GM18909 (cell line): ENCODE results near the gene LRRIQ4.

Source experiments
- ATAC-seq: cut with Tn5 transposase; IDR thresholded peaks from one replicate; pipeline ENCODE4 v1.9.1; 2021; ENCODE audit warnings: mild to moderate bottlenecking; ENCODE audit not compliant: unreplicated experiment, poor library complexity

The LRRIQ4 gene

DNA sequence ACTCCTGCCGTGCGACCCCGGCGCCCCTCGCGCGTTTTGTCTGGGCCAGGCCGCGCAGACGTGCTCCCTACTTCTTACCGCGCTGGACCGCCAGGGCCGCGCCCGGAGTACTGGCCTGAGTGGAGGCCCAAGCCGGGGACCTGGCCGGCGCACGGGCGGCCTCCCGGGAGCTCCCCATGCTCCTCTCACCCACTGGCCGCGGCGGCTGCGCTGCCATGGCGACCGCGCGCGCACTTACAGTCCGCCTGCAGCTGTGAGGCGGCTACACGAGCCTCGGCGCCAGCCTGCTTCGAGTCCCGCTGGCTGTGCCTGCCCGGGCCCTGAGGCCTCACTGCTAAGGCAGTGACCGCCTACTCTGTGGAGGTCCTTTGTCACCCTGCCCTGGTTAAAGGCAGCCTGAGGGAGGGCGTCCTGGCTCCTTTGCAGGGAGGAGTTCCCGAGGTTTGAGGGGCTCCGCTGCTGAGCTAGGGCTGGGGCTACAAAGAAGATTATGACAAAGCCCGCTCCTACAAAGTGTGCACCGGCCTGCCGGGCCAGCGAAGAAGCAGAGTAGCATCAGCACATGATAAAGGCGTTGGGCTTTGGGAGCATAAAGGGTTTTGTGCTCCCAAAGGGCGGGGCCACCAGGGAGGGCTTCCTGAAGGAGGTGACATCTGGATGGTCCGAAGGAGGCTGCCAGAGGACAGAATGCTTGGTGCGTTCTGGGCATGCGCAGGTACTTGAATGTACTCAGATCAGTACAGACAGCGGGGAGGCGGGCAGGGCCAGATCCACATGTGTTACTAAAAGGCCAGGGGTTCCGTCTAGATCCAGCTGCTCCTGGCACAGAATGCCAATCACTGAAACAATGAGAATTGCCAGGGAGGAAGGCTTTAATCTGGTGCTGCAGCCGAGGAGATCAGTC lies at the start of gene LRRIQ4, which contains the start of gene LRRC34:
LRRIQ4 (plus strand) TSS at position 539 of the 904 bp plus-strand sequence. CDS start 9,052 bp downstream, outside the sequence.
LRRC34 (minus strand) TSS at position 573 of the 904 bp plus-strand sequence; CDS start at position 217, 356 bp downstream.
- ATAC-seq = peak; percentile 68

DNA sequence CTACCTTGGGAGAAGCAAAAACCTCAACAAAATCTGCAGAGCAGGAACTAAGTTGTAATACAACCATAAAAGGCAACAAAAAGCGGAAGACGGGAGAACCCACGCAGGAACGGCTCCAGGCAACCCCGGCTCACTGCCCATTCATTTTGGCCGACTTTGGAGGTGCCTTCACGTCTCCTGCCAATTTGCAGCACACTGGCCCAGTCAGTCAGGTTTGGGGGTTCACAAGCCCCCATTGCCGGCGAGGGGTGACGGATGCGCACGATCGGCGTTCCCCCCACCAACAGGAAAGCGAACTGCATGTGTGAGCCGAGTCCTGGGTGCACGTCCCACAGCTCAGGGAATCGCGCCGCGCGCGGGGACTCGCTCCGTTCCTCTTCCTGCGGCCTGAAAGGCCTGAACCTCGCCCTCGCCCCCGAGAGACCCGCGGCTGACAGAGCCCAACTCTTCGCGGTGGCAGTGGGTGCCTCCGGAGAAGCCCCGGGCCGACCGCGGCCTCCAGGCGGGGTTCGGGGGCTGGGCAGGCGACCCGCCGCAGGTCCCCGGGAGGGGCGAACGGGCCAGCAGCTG lies 48.3 kb upstream of the LRRIQ4 start:
- peak; percentile 42 for ATAC-seq

DNA sequence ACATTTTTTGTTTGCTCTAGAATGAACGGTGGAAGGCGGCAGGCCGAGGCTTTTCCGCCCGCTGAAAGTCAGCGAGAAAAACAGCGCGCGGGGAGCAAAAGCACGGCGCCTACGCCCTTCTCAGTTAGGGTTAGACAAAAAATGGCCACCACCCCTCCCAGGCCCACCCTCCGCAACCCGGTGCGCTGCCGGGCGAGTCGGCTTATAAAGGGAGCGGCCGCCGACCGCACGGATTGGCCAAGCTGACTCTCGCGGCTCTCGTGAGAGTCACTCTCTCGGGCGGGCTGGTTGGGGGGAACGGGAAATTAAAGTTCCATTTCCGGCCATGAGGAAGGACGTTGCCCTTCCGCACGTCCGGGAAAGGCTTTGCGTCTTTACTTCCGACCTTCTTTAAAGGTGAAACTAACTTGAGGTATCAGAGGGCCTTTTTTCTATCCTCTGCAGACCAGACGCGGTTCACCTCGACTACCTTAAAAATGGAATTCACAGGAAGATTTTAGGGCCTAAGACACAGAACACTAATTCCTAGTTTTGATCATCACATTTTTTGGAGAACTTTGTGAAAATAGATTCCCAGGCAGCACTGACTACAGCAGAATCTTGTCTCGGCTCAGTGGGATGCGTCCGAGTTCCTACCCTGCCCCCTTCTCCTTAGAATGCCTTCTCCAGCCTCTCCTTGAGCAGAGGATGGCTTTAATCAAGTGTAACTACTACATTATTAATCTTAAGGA lies 47.6 kb upstream of the LRRIQ4 start, which contains the start of gene TERC:
TERC (minus strand) TSS at position 179 of the 731 bp plus-strand sequence.
- peak; percentile 85 for ATAC-seq

DNA sequence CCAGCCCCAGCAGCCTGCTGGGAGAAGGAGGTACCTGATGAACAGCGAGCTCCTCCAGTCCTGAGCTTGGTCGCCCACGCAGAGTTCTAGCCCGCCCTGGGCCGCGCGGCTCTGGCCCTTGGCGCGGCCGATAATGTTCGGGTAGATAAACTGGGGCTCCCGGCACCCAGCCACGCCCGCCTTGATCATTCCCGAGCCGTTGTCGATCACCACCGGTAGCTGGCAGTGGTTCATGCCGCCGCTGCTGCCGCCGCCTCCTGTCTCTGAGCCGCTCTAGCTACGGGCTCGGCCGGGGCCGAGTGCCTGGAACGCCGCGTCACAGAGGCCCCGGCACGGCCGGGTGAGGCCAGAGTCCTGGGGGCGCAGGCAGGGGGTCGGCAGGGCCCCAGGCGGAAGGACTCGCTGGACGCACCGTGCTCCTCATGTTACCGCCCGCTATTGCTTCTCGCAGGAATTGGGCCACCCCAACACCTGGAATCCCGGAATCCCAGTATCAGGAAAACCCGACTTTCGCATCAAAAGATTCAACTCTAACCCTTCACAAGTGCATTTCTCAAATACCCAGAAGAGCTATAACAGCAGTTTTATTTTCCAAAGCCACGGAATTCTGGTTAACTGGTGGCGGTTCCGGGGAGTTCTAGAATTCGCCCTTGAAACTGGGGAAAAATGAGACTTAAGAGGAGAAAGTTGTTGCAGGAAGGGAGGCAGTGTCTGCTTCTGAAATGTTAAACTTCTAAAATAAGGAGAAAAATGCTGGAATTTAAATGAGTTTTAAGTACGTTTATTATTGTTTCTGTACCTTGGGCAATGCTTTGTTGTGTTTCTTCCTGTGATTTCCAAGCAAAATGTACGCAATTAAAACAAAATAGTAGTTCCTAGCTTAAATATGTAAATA lies 43.1 kb upstream of the LRRIQ4 start, which contains the start of gene ACTRT3:
ACTRT3 (minus strand) TSS at position 275 of the 895 bp plus-strand sequence; CDS start at position 234, 41 bp downstream.
- peak; percentile 26 for ATAC-seq

DNA sequence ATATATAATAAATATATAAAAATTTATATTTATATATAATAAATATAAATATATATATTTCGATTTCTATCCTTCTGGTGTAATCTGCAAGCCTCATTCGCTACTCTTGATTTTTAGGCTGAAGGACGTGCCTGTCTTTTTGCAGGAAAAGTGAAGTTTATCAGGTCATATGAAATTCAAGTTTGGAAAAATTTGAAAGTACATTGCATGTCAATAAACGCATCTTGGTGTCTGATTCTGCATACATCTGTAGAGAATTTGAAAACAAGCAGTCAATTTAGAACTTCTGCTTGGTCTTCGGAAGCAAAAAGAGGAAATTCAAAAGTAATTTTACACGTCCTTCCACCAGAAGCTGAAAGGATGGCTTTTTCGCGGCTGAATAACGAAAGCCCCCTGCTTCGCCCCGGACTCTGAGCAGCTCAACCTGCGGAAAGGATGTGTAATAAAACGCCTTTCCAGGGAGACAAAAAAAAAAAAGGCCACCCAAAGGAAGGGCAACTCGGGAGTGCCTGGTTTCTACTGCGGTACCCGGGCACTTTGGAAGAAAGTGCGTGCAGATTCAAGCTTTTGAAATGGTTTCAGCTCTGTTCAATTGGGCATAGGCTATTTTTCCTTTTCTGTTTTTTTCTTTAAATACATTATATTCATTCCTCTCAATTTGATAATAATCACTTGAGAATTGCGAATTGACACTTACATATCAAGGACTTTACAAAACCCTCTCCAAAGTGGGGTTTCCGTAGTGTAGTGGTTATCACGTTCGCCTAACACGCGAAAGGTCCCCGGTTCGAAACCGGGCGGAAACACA lies 41.0 kb upstream of the LRRIQ4 start:
- peak; percentile 14 for ATAC-seq

DNA sequence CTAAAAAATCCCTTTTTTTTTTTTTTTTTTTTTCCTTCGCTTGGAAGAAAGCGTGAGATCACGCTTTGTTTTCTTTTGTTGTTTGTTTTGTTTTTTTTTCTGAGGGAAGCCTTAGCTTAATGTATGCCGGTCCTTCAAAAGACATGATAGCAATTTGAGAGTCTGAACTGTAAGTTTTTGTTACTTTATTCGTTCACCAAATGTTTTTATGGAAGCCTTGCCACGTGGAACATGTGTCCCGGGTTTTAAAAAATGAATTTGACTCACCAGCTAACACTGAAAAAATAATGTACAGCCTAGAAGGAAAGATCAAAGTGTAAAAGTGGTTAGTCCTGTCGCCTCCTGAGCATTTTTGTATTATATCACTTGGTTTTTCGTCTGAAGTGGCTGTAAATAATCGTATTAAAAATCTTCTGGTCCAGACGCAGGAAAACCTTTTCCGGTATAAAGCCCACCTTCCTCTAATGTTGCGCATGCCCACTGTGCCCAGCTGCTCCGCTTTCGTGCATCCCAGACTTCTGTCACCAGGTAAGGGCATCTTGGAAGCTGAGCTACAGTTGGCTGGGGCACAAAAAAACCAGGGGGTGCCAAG lies 40.3 kb upstream of the LRRIQ4 start:
- ATAC-seq = peak; percentile 18

DNA sequence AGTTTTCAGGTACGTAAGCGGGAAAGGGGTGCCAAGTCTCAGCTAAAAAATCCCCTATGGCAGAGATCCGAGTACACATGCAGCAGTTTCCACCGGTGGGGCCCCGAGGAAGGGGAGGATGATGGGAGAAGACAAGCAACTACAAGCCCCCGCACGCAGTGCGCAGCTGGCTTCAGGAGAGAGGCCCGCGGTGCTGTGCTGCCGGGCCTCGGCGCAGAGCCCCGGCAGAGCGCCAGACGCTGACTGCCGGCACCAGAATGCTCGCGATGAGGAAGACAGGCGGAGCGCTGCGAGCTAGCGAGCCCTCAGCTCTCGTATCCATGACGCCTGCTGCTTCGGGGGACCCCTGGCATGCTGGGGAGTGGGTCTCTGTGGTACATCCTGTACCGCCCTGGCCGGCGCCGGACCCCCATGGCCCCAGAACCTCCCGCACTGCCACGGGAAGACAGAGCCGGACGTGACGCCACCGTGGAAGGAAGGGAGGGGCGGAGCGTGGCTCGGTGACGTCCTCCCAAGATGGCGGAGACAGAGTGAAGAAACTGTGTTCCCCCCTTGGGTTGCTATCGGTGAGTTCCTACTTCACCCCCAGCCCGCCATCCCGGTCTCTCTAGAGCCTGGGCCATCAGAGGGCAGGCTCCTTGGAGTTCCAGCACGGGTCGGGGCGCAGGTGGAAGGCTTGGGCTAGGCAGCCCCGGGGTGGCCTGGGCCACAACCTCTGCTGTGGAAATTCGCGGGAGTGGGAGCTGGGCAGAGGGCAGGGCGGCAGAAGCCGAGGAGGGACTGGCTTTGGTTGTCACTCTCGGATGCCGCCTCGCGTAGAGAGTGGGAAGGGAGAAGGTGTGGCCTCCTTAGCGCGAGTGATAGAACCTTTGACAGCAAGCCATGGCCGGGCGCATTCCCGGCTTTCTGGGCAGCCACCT lies 39.5 kb upstream of the LRRIQ4 start, which contains the start of gene MYNN:
MYNN (plus strand) TSS at position 500 of the 920 bp plus-strand sequence. CDS start 900 bp downstream, outside the sequence.
- peak; percentile 87 for ATAC-seq

DNA sequence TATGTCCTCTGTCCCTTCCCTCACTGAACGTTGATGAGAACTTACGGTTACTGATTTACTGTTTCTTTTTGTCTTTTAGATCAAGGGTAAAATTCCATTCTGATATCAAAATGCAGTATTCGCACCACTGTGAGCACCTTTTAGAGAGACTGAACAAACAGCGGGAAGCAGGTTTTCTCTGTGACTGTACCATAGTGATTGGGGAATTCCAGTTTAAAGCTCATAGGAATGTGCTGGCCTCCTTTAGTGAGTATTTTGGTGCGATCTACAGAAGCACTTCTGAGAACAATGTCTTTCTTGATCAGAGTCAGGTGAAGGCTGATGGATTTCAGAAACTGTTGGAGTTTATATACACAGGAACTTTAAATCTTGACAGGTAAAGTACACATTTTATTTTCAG lies 38.5 kb upstream of the LRRIQ4 start:
- no peak for ATAC-seq

DNA sequence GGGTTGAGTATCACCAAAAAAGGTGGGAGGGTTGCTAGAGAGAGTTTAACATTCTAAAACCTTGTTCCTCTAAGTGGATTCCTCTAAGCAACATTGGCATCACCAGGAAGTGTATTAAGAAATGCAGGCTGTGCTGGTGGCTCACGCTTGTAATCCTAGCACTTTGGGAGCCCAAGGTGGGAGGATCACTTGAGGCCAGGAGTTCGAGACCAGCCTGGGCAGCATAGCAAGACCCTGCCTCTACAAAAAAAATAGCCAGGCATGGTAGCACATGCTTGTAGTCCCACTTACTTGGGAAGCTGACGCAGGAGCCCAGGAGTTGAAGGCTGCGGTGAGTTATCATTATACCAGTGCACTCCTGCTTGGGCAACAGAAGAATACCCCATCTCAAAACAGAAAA lies 34.8 kb upstream of the LRRIQ4 start:
- ATAC-seq = no peak

DNA sequence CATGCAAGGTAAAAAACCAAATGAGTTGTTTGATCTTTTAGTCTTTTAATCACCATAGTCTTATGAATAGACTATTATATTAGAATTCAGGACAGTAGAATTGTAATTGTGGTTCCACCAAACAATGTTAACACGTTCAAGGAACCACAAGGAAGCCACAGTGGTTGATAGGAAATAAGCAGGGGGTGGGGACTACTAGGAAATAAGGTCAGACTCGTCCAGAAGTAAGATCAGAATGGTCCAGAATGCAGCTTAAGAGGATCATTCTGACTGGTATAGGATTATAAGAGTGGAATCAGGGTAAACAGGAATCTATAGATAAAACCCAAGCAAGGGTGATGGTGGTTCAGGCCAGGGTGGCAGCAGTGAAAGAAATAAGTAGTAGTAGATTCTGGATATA lies 31.9 kb upstream of the LRRIQ4 start:
- no peak for ATAC-seq

DNA sequence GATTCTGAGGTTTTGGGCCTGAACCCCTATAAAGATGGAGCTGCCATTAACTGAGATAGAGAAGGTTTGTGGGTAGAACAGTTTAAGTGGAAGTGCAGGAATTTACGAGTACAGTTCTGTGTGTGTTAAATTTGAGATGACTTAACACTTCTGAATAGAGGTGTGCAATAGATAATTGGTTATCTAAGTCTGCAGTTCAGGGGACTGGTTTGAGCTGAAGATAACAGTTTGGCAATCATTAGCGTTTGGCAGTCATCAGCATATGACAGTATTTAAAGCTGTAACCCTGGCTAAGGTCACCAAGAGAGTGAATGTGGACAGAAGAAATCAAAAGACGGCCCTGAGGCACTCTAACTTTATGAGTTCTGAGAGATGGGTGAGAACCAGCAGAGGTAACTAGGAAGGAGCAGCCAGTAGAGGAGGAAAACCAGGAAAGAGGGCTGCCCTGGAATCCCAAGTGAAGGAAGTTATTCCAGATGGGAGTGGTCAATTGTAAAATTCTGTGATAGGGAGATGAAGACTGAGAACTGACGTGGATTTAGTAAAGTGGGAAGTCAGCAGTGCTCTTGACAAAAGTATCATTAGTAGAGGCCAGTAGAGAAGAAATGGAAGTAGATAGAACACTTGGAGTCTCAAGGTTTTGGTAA lies 31.3 kb upstream of the LRRIQ4 start:
- no peak for ATAC-seq

DNA sequence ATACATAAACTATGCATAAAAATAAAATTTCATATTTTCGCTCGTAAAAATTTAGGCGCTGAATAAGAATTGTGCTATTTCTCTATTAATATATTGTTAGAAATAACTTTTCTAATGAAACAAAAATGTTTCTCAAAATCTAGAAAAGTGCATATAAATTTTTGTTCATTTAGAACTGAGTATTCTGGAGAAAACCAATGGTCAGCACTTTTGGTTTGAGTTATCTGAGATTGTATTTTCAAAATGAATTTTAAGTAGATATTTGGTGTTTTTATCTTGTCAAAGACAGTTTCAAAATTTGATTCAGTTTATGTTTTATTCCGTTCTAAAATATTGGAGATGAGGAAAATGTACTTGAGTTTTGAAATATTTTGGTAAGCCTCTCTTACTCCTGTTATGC lies 25.6 kb upstream of the LRRIQ4 start:
- ATAC-seq = no peak

DNA sequence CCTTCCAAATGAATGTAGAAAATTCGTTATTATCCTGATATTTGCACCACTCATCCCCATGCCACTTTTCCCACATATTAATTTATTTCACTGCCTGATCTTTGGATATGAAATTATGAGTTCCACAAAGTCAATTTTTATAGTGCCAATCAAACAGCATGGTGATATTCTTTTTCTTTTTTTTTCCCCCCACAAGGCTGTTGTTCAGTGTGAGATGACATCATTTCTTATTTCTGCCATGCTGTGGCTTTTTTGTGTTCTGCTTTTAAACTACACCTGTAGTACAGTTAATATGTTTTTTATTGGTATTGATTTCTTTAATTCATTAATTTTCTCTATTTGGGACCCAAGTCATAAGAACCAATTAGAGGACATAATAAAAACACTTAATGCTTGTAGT lies 24.9 kb upstream of the LRRIQ4 start:
- ATAC-seq = no peak

DNA sequence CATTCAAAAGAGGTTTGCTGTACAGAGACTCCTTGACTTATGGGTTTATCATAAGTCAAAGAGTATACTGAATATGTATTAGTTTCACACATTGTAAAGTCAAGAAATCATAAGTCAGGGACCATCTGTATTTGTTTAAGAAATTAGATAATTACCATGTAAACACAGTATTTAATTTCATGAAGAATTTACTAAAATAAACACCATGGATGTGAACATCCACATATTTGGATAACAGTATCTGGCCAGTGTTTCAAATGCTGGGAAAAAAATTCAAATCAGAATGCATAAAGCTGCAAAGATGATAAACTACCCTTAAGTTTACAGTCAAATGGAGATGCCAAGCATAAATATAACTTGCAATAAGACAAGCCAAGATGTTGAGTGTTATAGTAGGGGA lies 22.5 kb upstream of the LRRIQ4 start:
- no peak for ATAC-seq

DNA sequence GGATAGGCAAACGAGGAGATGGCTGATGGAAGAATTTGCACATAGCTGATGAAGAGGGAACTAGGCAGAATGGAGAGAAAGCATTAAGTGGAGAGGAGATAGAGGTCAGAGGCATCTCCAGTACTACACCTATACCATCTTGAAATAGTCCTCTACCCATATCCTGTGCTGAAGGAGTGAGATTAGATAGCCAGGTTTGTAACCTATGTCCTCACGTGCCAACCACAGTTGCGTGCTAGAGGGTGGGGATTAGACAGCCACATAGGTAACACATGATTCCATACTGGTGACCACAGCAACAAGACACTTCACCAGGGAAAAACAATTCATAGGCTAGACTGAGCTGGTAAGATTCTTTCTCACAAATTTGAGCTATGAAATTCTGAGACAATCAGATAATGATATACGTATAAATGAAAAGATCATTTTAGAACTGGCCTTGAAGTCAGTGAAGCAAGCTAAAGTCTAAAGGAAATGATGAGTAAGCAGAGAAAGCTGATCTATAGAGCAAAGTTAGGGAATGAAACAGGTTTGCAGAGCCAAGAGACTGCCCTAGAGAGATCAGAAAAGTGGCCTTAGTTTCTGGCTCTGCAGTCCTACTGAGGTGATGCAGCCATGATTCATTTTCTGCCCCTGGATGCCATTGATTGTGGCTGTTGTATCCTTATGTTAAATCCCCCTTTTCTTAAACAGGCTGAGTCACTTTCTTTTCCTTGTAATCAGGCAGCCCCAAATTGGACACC lies 21.8 kb upstream of the LRRIQ4 start:
- no peak for ATAC-seq

DNA sequence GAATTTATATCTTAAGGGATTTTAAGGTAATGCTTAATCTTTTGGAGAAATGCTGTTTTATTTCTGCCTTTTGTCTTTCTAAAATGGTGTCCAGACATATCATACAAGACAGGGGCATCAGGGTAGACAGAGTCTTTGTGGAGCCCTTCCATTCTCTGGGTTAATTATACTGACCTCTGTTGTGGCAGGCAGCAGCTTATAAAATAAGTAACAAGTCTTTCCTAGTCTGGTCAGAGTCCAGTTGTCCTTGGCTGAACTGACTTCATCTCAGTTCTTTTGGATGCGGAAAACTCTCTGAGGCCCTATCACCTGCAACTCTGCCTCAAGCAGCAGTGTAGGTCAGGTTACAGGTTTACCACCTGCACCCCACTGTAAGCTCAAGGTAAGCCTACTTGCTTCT lies 20.3 kb upstream of the LRRIQ4 start:
- no peak for ATAC-seq
